Measurements from ENCODE around the gene FNIP2.
"Not testable (repeated sequence)": the region's sequence is repeated elsewhere in the genome, so short reads cannot be mapped to it uniquely, and the experiment has no call there.

The FNIP2 gene

DNA sequence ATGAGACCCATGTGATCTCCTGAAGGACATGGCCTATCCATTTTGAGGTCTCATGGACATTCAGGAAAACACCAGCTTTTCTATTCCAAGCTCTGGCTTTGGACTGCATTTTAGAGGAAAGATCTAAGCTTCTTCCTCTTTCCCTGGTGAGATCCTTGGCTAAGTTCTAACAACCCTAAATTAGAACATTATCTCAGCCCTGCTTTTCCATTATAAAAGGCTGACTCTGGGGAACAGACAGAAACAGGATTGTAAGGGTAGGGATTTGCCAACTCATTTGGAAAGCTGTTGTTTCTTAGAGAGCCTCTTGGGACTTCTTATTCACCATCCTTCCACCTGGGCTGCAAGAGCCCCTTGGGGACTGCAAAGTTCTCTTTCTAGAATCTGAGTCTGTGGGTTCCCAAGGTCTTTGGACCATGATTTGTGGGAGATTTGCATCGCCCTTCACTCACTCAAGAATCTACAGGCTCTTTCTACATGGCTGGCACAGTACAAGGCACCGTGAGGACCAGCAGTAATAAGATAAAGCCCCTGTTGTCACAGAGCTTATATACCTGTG is 146.9 kb downstream of the FNIP2 start:
- no peak for DNase-seq (ENCODE audit: low spot score)

DNA sequence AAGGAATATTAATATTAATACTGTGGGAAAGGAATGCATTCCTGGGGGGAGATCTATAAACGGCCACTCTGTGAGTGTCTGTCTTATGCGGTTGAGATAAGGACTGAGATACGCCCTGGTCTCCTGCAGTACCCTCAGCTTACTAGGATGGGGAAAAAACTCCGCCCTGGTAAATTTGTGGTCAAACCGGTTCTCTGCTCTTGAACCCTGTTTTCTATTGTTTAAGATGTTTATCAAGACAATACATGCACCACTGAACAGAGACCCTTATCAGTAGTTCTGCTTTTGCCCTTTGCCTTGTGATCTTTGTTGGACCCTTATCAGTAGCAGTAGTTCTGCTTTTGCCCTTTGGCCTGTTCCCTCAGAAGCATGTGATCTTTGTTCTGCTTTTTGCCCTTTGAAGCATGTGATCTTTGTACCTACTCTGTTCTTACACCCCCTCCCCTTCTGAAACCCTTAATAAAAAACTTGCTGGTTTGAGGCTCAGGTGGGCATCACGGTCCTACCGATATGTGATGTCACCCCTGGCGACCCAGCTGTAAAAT is 151.7 kb downstream of the FNIP2 start:
- not testable (repeated sequence) for DNase-seq (ENCODE audit: low spot score)

DNA sequence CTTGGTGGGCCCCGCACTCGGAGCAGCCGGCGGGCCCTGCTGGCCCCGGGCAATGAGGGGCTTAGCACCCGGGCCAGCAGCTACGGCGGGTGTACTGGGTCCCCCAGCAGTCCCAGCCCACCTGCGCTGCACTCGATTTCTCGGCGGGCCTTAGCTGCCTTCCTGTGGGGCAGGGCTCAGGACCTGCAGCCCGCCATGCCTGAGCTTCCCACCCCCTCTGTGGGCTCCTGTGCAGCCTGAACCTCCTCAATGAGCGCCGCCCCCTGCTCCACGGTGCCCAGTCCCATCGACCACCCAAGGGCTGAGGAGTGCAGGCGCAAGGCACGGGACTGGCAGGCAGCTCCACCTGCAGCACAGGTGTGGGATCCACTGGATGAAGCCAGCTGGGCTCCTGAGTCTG is 158.9 kb downstream of the FNIP2 start:
- DNase-seq (ENCODE audit: low spot score), result not testable (repeated sequence)

DNA sequence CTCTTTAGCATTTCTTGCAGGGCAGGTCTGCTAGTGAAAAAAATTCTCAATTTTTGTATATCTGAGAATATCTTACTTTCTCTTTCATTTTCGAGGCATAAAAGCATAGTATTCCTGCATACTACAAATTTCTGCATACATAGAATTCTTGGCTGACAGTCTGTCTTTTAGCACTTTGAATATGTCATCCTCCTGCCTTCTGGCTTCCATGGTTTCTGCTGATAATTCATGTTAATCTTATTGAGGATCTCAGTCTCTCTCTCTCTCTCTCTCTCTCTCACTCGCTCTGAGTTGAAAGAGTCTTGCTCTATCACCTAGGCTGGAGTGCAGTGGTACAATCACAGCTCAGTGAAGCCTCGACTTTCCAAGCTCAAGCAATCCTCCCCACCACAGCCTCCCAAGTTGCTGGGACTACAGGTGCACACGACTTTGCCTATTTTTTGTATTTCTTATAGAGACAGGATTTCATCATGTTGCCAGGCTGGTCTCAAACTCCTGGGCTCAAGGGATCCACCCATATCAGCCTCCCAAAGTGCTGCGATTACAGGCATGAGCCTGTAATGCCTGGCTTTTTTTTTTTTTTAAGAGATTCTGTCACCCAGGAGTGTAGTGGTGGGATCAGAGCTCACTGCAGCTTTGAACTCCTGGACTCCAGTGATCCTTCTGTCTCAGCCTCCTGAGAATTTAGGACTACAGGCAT is 161.3 kb downstream of the FNIP2 start:
- DNase-seq (ENCODE audit: low spot score), result no peak

DNA sequence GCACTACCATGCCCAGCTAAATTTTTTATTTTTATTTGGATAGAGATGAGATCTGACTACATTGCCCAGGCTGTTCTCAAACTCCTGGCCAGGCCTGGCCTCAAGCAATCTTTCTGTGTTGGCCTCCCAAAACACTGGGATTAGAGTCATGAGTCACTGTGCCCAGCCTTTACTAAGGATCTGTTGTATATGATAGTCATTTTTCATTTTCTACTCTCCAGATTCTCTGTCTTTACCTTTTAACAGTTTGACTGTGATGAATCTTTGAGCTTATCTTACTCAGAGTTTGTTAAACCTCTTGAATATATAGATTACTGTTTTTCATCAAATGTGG is 161.8 kb downstream of the FNIP2 start:
- DNase-seq (ENCODE audit: low spot score), result no peak

DNA sequence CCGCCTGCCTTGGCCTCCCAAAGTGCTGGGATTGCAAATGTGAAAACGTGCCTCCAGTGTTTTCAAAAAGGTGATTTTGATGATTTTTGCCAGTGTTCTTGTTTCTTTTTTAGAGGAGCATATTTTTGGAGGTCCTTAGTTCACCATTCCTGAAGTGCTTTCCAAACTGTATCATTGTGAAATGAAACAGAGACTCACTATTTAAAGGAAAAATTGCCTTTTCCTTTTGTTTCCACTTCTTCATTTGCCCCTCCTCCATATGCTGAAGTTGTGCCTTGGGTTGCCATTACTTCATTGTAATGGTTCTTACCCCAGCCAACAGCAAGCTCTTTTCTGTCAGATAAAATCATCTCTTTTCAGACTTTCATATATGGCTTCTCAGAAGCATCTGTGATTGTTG is 164.4 kb downstream of the FNIP2 start:
- DNase-seq (ENCODE audit: low spot score), result no peak

DNA sequence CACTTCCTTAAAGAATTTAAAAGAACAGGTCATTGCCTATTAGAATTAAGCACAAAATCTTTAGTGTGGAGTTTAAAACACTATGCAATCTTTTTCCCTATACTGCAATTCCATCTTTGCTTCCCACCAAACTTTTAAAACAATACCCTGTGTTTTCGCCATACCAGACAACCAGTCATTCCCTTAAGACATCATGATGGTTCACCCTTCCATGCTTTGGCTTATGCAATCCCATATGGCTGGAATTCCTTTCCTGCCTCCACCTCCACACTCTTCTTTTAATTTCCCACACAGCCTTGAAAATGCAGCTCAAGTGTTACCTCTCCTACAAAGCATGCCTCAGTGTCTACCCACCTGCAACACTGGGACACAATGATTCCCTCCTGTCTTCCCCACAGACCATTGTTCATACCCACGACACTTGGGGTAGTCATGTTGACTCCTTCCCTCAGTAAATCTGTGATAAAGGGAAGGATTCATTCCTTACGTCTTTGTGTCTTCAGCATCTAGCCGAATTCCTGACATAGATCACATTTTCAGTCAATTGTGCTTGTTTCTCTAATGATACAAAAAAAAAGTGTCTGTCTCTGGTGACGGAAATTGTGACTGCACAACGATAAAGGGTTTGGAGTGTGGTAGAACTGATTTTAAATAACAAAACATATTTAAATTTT is 166.3 kb downstream of the FNIP2 start:
- no peak for DNase-seq (ENCODE audit: low spot score)

DNA sequence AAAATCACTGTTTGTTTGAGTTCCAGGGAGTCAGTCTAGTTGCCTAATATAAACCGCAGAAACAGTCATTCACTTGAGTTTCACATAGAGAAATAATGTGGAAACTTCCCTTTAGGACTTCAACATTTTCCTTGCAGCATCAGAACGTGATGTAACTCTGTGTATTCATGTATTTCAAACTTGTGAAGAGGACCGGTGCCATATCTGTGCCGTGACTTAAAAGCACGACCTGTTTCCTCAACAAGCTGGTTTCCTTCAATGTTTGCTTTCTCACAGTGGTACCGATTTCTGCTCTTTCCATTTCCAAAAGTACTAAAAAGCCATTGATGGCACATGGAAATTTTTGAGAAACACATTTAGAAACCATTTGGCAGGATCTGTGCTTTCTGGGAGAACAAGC is 167.4 kb downstream of the FNIP2 start:
- no peak for DNase-seq (ENCODE audit: low spot score)

DNA sequence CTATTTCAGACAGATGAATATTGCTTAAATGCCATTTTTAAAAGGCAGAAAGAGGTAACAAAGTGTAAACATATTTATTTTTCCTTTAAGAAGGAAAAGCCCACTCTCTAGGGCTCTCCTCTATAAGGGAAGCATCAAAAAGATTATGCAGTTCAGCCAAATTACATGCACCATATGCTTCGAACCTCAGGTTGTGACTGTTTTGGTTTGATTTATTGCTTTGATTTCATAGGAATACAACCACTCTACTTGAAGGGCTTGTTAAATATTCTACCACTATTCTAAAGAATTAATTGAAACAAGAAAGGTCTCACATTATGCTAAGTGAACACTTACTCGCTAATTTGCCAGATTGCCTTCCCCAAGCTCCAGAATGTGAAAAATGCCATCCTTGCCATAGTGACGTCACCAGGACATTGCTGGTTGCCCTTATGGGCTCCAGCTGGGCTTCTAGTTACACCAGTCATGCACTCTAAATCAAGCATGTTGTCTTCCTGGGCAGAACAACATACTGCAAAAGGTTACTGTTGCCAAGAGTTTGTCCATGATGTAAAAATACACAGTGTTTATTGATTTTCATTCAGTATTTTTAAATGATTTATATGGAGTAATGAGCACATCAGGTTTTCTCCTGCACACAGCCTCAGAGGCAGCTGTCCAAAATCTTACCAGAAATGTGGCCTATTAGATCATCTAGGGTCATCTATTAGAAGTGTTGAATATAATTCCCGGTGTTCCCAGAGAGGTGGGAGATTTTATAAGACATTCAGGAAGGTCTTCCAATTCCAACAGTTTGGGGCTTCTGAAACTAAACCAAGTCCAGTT is 169.6 kb downstream of the FNIP2 start:
- no peak for DNase-seq (ENCODE audit: low spot score)

DNA sequence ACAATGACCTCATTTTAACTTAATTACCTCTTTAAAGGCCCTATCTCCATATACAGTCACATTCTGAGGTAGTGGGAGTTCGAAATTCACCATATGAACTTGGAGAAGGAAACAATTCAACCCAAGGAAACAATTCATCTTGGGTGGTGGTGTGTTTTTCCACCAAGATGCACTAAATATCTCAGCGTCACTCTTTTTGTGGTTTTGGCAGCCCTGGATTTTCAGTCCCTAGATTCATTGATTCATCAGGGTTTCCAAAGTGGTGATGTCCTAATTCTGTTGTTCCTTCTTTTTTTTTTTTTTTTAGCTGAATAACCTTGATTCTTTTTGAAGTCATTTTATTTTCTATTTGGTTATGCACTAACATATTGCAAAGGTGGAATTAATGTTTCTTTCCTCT is 171.4 kb downstream of the FNIP2 start:
- no peak for DNase-seq (ENCODE audit: low spot score)

DNA sequence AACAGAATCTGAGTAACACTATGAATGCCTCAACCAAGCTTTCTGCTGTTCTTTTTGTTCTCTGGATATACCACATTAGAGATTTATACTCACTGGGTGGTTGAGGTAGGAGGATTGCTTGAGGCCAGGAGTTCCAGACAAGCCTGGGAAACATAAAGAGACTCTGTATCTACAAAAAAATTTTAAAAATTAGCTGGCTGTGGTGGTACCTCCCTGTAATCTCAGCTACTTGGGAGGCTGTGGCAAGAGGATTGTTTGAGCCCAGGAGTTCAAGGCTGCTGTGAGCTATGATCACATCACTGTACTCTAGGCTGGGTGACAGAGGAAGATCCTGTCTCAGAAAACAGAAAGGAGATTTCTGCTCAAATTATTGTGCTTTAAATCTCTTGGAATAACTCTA is 172.5 kb downstream of the FNIP2 start:
- no peak for DNase-seq (ENCODE audit: low spot score)

DNA sequence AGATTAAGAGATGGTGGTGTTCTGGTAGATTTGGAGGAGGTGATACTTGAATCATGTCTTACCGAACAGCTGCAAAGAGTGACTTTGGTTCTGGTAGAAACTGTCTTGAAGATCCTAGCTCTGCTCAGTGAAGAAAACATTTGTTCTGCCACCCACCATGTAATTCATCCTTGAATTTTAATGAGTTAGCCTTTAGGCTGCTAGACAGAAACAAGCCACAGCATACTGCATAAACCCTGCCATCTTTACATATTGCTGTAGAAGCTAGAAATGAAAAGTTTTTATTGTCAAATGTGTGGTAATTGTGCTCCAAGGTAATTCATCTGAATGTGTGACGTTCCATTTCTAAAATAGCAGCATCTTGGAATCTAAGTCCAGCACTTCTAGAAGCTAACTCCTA is 173.1 kb downstream of the FNIP2 start:
- DNase-seq (ENCODE audit: low spot score), result no peak

DNA sequence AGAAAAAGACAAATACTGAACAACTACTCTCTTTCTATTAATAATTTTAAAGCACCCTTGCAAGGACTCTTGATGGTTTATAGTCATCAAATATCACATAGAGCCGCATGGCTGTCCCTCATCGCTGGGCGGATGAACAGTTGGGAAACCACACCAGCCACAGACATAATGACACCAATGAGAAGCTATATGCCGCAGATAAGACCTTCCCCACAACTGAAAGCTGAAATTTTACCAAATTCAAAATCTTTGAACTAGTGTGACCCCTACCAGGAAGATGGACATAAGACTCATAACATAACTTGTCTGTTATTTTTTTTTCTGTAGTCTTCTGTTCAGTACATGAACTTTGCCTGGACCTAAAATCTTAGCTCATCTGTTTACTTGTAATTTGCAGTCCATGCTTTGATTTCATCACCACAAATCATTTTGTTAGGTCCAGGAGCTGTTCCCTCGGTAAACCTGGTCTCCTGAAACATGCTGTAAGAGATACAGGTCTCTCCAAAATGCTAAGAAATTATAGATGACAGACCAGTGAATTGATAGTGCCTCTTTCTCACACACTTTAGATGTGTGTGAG is 176.8 kb downstream of the FNIP2 start:
- no peak for DNase-seq (ENCODE audit: low spot score)

DNA sequence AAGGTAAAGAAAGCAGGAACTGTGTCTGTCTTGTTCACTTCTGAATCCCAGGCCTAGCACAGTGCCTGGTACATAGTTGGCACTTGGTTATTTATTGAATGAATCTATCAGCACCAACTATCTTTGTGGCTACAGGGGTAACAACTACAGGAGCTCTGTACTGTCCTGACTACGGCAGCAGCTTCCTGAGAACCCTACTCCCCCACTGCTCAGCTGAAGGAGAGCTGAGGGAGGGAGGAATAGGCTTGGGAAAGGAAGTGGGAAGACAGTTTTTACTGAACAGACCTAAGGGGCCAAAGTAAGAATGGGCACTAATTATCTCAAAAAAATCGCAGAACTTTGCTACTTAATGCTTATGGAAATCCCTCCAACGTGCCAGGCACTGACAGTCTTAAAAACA is 178.0 kb downstream of the FNIP2 start:
- DNase-seq (ENCODE audit: low spot score), result no peak

DNA sequence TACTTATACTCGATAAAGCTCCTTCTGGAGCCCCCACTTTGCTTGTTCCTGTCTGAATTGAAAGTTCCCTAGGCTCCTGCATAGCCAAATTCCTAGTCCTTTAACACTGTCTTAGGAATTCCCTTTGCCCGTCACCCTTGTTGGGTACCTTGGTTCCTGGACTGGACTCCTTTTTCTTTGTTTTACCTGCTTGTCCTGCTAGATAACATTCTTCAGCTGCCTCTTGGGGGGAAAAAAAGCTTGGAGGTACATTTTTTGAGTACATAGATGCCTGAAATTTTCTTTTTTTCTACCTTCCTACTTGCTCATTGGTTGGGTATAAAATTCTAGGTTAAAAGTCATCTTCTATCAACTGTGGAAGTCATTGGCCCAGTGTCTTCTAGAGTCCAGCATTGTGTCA is 179.2 kb downstream of the FNIP2 start:
- DNase-seq (ENCODE audit: low spot score), result no peak

DNA sequence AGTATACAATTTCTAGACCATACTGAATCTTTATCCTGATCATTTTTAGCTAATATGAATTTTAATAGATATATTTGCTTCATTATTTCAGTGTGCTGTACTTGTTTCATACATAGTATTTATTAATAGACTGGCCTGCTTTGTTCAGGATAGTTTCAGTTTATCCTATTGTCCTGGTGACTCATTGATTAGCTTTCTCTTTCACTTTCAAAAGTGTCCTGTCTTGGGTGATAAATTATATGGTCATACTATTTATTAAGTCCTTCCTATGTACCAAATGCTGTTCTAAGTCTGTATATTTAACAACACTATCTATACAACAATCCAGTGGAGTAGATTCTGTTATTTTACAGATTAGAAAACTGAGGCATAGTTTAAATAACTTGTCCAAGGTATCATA is 180.3 kb downstream of the FNIP2 start:
- no peak for DNase-seq (ENCODE audit: low spot score)

DNA sequence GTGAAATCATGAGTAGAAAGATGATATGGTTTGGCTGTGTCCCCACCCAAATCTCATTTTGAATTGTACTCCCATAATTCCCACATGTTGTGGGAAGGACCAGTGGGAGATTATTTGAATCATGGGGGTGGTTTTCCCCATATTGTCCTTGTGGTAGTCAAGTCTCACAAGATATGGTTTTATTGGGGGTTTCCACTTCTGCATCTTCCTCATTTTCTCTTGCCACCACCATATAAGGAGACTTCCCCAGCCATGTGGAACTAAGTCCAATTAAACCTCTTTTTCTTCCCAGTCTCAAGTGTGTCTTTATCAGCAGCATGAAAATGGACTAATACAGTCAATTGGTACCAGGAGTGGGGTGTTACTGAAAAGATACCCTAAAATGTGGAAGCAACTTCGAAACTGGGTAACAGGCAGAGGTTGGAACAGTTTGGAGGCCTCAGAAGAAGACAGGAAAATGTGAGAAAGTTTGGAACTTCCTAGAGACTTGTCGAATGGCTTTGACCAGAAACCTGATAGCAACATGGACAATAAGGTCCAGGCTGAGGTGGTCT is 183.5 kb downstream of the FNIP2 start:
- DNase-seq (ENCODE audit: low spot score), result not testable (repeated sequence)

DNA sequence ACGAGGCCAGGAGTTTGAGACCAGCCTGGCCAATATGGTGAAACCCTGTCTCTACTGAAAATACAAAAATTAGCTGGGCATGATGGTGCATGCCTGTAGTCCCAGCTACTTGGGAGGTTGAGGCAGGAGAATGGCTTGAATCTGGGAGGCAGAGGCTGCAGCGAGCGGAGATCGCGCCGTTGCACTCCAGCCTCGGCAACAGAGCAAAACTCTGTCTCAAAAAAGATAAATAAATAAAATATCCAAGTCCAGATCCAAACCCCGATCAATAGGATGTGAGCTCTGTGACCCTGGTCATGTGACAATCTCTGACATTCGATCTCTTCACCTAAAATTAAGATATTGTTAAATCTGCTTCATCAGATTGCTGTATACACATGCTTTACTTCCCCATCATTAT is 187.5 kb downstream of the FNIP2 start:
- not testable (repeated sequence) for DNase-seq (ENCODE audit: low spot score)

DNA sequence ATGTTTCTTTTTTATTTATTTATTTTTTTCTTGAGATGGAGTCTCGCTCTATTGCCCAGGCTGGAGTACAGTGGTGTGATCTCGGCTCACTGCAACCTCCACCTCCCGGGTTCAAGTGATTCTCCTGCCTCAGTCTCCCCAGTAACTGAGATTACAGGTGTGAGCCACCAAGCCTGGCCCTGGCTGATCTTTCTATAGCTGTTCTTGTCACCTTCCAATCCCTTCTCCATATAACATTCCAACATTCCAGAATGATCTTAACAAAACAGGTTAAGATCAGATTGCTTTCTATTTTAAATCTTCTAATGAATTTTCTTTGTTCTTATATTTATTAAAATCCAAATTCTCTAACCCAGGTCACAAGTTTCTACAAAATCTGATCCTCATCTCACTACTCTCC is 188.1 kb downstream of the FNIP2 start:
- DNase-seq (ENCODE audit: low spot score), result not testable (repeated sequence)
